ENCODE data around the gene TAF12. TPM values are rescaled to one million over a fixed set of nuclear protein-coding genes. Genes with fewer than 3 reads are reported as not detected.
"Not testable (repeated sequence)": the region's sequence is repeated elsewhere in the genome, so short reads cannot be mapped to it uniquely, and the experiment has no call there.

TAF12 gene
- total RNA-seq, 1 experiment from 2014 or later = 28.4 TPM

DNA sequence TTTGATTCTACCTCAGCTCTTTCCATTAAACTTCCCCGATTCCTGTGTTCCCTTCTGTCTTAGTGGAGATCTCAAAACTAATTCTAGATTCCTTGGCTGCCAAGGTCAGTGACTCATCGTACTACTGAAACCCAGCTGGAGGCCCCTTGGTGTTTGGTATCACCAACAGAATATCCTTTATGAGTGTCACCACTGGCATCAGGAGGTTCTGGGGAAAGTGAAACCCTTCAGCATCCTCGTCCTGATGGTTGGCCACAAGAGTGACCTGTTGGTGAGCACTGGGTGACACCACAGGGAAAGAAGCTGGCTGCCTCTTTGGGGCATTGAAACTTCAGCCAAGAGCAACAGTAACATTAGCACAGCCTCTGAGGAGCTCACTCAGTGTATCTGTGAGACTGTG, 41.2 kb downstream of the TAF12 start:
- POLR2A ChIA-PET (ENCODE audit: unreplicated experiment) = interaction anchor here (0.5 to 1.3 kb wide), 14 partner anchors 20 to 466 kb away, joined by 3 to 16 read pairs (median 6); no protein-coding TSS in a partner anchor
- no peak overlapping the region for H3K4me3 ChIP-seq

DNA sequence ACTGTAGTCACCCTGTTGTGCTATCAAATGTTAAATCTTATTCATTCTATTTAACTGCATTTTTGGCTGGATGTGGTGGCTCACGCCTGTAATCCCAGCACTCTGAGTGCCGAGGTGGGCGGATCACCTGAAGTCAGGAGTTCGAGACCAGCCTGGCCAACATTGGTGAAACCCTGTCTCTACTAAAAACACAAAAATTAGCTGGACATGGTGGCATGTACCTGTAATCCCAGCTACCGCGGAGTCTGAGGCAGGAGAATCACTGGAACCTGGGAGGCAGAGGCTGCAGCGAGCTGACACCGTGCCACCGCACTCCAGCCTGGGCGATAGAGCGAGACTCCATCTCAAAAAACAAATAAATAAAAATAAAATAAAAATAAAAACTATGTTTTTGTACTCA, 46.6 kb downstream of the TAF12 start:
- H3K79me2 ChIP-seq (ENCODE audit: low read depth); H3K4me2 ChIP-seq; H3K9me3 ChIP-seq (ENCODE audit: insufficient read depth, low read depth); H4K20me1 ChIP-seq (ENCODE audit: insufficient read depth); H2AFZ ChIP-seq; H3K27ac ChIP-seq; BruUV-seq (replicated peaks); DNase-seq; H3K4me3 ChIP-seq; H3K27me3 ChIP-seq (ENCODE audit: insufficient read depth, low read depth); intact Hi-C loops (cut with micrococcal nuclease; ENCODE audit: unreplicated experiment); H3K36me3 ChIP-seq (ENCODE audit: low read depth); H3F3A ChIP-seq (ENCODE audit: insufficient read depth, low read depth); H3K9me2 ChIP-seq (ENCODE audit: insufficient read depth); CTCF ChIA-PET: not testable (repeated sequence)
- POLR2A ChIA-PET (ENCODE audit: unreplicated experiment) = interaction anchor here (0.8 kb wide), 1 partner anchor 203 kb away, joined by 9 read pairs; no protein-coding TSS in a partner anchor
- H3K4me1 ChIP-seq (replicated peaks; ENCODE audit: insufficient read depth) = peaks cover 11% of the 10 kb centered on the region

More for the DNA sequence above, 41.2 kb downstream of the TAF12 start:
- peak overlapping the region; percentile 89 for H3K27ac ChIP-seq
- H3K9me3 ChIP-seq (ENCODE audit: insufficient read depth, low read depth) = no peaks in the 10 kb centered on the region
- no peaks in the 10 kb centered on the region for H3K36me3 ChIP-seq (ENCODE audit: low read depth)
- H3K4me2 ChIP-seq = peak overlapping the region; percentile 58
- H3K9me2 ChIP-seq (ENCODE audit: insufficient read depth) = no peaks in the 10 kb centered on the region
- no peaks in the 10 kb centered on the region for H4K20me1 ChIP-seq (ENCODE audit: insufficient read depth)
- CTCF ChIA-PET = interaction anchor here (0.5 to 1.6 kb wide), 5 partner anchors 20 to 242 kb away, joined by 3 to 8 read pairs (median 5); no protein-coding TSS in a partner anchor
- no peak overlapping the region for H2AFZ ChIP-seq
- peaks cover 23% of the 10 kb centered on the region for H3K4me1 ChIP-seq (replicated peaks; ENCODE audit: insufficient read depth)
- no peaks in the 10 kb centered on the region for H3K79me2 ChIP-seq (ENCODE audit: low read depth)
- no peak for TF ChIP-seq EZH2 (IDR thresholded peaks at IDR 0.05; ENCODE audit: low read depth)
- TF ChIP-seq, protein P1, sequence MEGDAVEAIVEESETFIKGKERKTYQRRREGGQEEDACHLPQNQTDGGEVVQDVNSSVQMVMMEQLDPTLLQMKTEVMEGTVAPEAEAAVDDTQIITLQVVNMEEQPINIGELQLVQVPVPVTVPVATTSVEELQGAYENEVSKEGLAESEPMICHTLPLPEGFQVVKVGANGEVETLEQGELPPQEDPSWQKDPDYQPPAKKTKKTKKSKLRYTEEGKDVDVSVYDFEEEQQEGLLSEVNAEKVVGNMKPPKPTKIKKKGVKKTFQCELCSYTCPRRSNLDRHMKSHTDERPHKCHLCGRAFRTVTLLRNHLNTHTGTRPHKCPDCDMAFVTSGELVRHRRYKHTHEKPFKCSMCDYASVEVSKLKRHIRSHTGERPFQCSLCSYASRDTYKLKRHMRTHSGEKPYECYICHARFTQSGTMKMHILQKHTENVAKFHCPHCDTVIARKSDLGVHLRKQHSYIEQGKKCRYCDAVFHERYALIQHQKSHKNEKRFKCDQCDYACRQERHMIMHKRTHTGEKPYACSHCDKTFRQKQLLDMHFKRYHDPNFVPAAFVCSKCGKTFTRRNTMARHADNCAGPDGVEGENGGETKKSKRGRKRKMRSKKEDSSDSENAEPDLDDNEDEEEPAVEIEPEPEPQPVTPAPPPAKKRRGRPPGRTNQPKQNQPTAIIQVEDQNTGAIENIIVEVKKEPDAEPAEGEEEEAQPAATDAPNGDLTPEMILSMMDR (conservative IDR thresholded peaks at IDR 0.05) = no peak
- peaks cover 13% of the 10 kb centered on the region for H3F3A ChIP-seq (ENCODE audit: insufficient read depth, low read depth)
- intact Hi-C loops (cut with micrococcal nuclease; ENCODE audit: unreplicated experiment) = loop anchor here (1.0 to 5.0 kb wide), 6 partner anchors 21 to 744 kb away; partner anchors contain the start of gene TRNAU1AP
- H3K27me3 ChIP-seq (ENCODE audit: insufficient read depth, low read depth) = no peaks in the 10 kb centered on the region
- BruUV-seq (replicated peaks) = no TSS peak
- DNase-seq = peak; percentile 74 to 96

DNA sequence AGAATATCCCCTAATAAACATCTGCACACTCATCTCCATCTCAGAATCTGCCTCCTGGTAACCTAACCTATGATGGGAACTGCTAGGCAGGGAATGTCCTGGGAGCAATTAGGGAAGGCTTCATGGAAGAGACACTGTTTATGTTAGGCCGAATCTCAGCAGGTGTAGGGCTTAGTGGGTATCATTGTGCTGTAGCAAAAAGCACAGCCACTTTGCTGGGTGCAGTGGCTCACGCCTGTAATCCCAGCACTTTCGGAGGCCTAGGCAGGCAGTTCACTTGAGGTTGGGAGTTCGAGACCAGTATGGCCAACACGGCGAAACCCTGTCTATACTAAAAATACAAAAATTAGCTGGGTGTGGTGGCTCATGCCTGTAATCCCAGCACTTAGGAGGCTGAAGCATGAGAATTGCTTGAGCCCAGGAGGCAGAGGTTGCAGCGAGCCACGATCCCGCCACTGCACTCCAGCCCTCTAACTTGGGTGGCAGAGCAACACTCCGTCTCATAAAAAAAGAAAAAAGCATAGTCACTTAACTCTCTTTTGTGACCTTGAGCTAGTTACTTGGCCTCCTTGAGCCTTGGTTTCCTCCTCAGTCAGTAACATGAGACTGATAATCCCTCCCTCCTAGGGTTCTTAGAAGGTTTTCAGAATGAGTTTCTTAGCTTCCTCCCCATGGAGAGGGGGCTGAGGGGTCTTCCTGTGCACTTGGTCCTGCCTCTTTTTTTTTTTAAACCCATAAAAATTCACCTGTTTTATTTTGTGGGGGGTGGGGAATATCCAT, 47.3 kb downstream of the TAF12 start:
- H3K9me3 ChIP-seq (ENCODE audit: insufficient read depth, low read depth) = no peaks in the 10 kb centered on the region
- H3K27me3 ChIP-seq (ENCODE audit: insufficient read depth, low read depth) = no peaks in the 10 kb centered on the region
- no peaks in the 10 kb centered on the region for H3K79me2 ChIP-seq (ENCODE audit: low read depth)
- H3F3A ChIP-seq (ENCODE audit: insufficient read depth, low read depth) = no peaks in the 10 kb centered on the region
- no peak overlapping the region for H3K27ac ChIP-seq
- POLR2A ChIA-PET (ENCODE audit: unreplicated experiment) = no interaction called here
- intact Hi-C loops (cut with micrococcal nuclease; ENCODE audit: unreplicated experiment) = no loop called here
- CTCF ChIA-PET = no interaction called here
- H3K4me1 ChIP-seq (replicated peaks; ENCODE audit: insufficient read depth) = 0 out of 2 replicates have a peak, but pooled peaks cover 5% of the 10 kb centered on the region
- no peaks in the 10 kb centered on the region for H3K36me3 ChIP-seq (ENCODE audit: low read depth)
- no peak overlapping the region for H3K4me2 ChIP-seq
- no peaks in the 10 kb centered on the region for H3K9me2 ChIP-seq (ENCODE audit: insufficient read depth)
- no peak overlapping the region for H3K4me3 ChIP-seq
- H4K20me1 ChIP-seq (ENCODE audit: insufficient read depth) = no peaks in the 10 kb centered on the region
- DNase-seq = no peak
- BruUV-seq (replicated peaks) = no TSS peak
- TF ChIP-seq, protein P1 (conservative IDR thresholded peaks at IDR 0.05) = no peak
- no peak for TF ChIP-seq EZH2 (IDR thresholded peaks at IDR 0.05; ENCODE audit: low read depth)
- H2AFZ ChIP-seq = no peak overlapping the region

DNA sequence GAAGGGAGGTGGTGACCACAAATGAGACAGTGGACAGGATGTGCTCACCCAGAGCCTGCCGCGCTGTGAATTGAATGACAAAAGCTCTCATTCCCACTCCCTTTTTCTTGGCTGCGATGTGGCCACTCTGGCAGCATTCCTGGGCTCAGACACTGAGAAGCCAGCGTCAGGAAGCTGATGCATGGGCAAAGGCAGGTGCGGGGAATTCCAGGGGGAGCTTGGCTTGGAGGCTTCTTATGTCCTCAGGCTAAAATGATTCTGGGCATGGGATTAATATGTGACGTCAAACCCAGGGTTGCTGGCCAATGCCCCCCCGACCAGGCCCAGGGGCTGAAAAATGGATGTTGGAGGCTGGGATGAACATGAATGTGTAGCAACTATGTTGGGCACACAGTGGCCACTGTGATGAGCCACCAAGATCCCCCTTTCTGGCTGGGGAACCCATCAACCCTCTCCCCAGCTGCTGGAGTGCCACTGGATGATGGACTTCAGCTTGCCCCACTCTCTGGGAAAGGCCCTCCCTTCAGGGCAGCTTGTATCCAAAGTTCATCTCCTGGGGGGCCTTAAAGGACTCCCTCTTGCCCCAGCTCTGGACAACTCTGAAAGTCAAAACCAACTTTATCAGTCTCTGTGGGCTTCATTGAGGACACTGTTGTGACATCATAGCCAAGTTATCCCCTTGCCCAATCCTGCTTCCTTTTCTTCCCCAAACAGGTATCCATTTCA, 48.0 kb downstream of the TAF12 start:
- CTCF ChIA-PET = not testable (repeated sequence)

DNA sequence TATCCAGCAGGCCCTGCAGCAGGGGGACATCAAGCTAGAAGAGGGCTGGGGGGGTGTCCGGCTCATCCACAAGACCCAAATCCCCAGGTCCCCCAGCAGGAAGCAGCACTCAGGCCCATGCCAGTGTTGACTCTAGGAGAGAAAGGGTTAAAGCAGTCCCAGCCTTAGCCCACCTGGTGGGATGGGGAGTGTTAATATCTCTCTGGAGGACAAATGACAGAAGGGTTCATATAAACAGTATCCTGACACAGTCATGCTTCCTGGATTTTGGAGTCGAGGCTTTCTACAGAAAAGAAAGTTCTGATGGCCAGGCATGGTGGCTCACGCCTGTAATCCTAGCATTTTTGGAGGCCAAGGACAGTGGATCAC, 48.9 kb downstream of the TAF12 start:
- DNase-seq; CTCF ChIA-PET; H3K9me2 ChIP-seq (ENCODE audit: insufficient read depth); H3K27me3 ChIP-seq (ENCODE audit: insufficient read depth, low read depth); H3K4me1 ChIP-seq (replicated peaks; ENCODE audit: insufficient read depth); H3K79me2 ChIP-seq (ENCODE audit: low read depth); POLR2A ChIA-PET (ENCODE audit: unreplicated experiment); intact Hi-C loops (cut with micrococcal nuclease; ENCODE audit: unreplicated experiment); H3K4me3 ChIP-seq; H3K36me3 ChIP-seq (ENCODE audit: low read depth); H3K4me2 ChIP-seq; H4K20me1 ChIP-seq (ENCODE audit: insufficient read depth); H3F3A ChIP-seq (ENCODE audit: insufficient read depth, low read depth); BruUV-seq (replicated peaks); H3K9me3 ChIP-seq (ENCODE audit: insufficient read depth, low read depth); H3K27ac ChIP-seq; H2AFZ ChIP-seq: not testable (repeated sequence)

More for the DNA sequence above, 48.0 kb downstream of the TAF12 start:
- H4K20me1 ChIP-seq (ENCODE audit: insufficient read depth); H3K4me3 ChIP-seq; H3K27me3 ChIP-seq (ENCODE audit: insufficient read depth, low read depth); H3K4me2 ChIP-seq; H3K36me3 ChIP-seq (ENCODE audit: low read depth); intact Hi-C loops (cut with micrococcal nuclease; ENCODE audit: unreplicated experiment); H3K9me3 ChIP-seq (ENCODE audit: insufficient read depth, low read depth); H3K4me1 ChIP-seq (replicated peaks; ENCODE audit: insufficient read depth); H3F3A ChIP-seq (ENCODE audit: insufficient read depth, low read depth); H3K79me2 ChIP-seq (ENCODE audit: low read depth); BruUV-seq (replicated peaks); H3K9me2 ChIP-seq (ENCODE audit: insufficient read depth); H3K27ac ChIP-seq; H2AFZ ChIP-seq: not testable (repeated sequence)
- peak in 1 of 2 experiments; percentile 66 for DNase-seq
- POLR2A ChIA-PET (ENCODE audit: unreplicated experiment) = interaction anchor here (0.7 kb wide), 1 partner anchor 13 kb away, joined by 5 read pairs; no protein-coding TSS in a partner anchor

All from PC-9 (cell line).